ENCODE data around the gene ARHGAP4.

ARHGAP4 gene

DNA sequence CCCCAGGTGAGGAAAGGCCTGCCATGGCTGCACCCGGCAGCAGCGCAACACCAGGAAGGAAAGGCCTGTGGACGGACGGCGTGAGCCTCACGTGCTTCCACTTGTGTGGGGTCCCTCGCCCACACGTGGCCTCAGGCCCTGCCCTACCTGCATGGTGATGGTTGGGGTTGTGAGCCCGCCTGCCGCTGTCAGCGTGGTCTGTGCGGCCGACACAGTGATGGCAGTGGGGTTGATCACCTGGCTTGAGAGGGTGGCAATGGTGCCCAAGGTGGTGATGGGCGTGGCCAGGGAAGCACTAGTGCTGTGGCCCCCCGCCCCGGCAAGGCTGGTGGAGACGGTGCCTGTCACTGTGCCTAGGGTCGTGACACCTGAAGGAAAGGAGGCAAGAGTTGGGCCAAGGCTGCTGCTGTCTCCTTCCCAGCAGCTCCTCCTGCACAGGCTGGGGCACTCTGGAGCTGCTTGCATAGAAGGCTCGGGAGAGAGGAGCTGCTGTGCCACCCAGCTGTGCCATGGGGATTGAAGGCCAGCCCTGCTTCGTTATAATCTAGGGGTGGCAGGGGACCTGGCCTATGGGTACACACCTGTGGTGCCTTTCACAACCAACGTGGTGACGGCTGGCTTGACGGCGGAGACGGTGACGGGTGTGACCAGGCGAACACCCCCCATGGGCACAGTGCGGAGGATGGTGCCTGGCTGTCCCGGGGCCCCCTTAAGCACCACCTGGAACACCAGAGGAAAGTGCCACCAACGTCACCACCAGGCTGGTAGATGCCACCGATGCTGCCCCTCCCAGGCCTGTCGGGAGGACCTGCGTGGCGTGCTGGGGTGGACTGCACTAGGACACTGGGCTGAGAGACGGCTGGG lies 30.2 kb upstream of the ARHGAP4 start:
- TF ChIP-seq, protein P1, sequence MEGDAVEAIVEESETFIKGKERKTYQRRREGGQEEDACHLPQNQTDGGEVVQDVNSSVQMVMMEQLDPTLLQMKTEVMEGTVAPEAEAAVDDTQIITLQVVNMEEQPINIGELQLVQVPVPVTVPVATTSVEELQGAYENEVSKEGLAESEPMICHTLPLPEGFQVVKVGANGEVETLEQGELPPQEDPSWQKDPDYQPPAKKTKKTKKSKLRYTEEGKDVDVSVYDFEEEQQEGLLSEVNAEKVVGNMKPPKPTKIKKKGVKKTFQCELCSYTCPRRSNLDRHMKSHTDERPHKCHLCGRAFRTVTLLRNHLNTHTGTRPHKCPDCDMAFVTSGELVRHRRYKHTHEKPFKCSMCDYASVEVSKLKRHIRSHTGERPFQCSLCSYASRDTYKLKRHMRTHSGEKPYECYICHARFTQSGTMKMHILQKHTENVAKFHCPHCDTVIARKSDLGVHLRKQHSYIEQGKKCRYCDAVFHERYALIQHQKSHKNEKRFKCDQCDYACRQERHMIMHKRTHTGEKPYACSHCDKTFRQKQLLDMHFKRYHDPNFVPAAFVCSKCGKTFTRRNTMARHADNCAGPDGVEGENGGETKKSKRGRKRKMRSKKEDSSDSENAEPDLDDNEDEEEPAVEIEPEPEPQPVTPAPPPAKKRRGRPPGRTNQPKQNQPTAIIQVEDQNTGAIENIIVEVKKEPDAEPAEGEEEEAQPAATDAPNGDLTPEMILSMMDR (conservative IDR thresholded peaks at IDR 0.05; ENCODE audit: low read depth): no peak
- DNase-seq (ENCODE audit: low spot score): no peak
- H3K27ac ChIP-seq: no peak overlapping the region
- CTCF ChIA-PET: no interaction called here
- POLR2A ChIA-PET (ENCODE audit: low non-redundant PET): no interaction called here

DNA sequence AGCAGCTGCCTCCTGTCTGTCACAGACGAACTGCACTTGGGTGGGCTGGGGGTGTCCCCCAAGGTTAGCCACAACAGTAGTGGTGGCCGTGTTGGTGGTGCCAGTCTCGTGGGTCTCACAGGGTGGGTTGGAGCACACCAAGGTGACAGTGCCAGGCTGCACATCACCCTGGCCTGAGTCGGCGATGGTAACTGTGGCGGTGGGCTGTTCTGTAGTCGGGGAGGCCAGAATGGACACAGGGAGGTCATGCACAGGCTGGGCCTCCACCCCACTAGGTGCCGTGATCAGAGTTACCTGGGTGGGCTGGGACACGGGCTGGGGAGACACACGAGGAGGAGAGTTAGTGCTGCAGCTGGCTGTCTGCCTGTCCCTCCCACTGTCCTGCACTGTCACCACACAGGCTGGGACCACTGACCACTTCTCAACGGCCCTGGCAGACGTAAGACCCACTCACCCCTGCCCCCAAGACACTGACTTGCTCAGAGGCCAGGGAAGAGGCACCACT lies 29.2 kb upstream of the ARHGAP4 start:
- H3K27ac ChIP-seq: no peak overlapping the region
- no peak for DNase-seq (ENCODE audit: low spot score)
- CTCF ChIA-PET: no interaction called here
- TF ChIP-seq, protein P1 (conservative IDR thresholded peaks at IDR 0.05; ENCODE audit: low read depth): no peak
- POLR2A ChIA-PET (ENCODE audit: low non-redundant PET): no interaction called here

GRCh38 chrX:153954558-153955227 lies 28.6 kb upstream of the ARHGAP4 start:
- H3K27ac ChIP-seq: no peak overlapping the region
- POLR2A ChIA-PET (ENCODE audit: low non-redundant PET): no interaction called here
- no peak for DNase-seq (ENCODE audit: low spot score)
- CTCF ChIA-PET: no interaction called here
- TF ChIP-seq, protein P1 (conservative IDR thresholded peaks at IDR 0.05; ENCODE audit: low read depth): no peak

DNA sequence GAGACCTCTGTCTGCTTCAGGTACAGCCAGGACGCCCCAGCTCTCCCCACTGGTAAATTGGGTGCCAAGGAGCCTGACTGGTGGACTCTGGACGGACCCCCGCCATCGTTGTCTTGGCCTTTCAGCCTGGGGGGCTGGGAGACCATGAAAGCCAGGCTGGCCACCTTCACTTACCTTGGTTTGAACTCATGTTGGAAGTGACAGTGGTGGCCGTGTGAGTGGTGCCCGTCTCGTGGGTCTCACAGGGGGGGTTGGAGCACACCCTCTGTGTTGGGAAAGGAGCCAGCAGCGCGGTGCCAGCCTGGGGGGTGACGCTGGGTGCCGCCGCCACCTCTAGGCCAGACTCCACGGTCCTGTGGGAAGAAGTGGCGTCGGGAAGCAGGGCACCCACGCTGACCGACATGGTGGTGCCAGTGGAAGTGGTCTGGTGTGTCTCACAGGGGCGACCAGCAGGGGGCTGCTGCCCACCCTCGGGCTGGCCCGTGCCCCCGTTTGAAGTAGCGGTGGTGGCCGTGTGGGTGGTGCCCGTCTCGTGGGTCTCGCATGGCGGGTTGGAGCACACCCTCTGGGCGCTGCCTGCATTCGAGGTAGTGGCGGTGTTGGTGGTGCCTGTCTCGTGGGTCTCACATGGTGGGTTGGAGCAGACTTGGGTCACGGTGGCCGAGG lies 28.0 kb upstream of the ARHGAP4 start:
- ChIA-PET CTCF (interaction anchor here (0.6 kb wide), 1 partner anchor 11 kb away, joined by 3 read pairs; no protein-coding TSS in a partner anchor), POLR2A (ENCODE audit: low non-redundant PET) (no interaction called here)
- TF ChIP-seq, protein P1 (conservative IDR thresholded peaks at IDR 0.05; ENCODE audit: low read depth): no peak
- peak overlapping the region; percentile 24; the same call in 1 of the 2 replicates for H3K27ac ChIP-seq
- no peak for DNase-seq (ENCODE audit: low spot score)

DNA sequence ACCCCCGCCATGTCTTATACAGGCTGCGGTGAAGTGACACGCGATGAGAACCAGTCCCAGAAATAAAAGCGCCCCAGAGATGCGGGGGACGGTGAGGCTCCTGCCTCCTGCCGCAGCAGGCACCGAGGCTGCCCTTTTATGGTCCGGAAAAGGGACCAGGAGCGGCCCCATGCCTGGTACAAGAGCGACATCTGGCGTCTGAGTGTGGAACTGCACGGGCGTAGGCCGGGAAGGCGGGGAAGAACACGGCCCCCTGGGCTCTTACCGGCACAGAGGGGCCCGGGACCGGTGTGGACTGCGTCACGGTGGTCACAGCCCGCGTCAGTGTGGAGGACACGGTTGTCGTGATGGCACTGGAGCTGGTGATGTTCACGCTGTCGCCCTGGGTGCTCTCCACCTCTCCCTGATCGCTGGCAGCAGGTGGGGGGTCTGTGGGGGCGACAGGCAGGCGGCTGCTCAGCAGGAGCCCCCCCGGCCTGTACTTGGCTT lies 27.3 kb upstream of the ARHGAP4 start:
- CTCF ChIA-PET: interaction anchor here (0.6 kb wide), 1 partner anchor 11 kb away, joined by 3 read pairs; no protein-coding TSS in a partner anchor
- peak overlapping the region; percentile 24; the same call in 1 of the 2 replicates for H3K27ac ChIP-seq
- peak; percentile 49 for DNase-seq (ENCODE audit: low spot score)

More for the DNA sequence above, 27.3 kb upstream of the ARHGAP4 start:
- TF ChIP-seq, protein P1 (conservative IDR thresholded peaks at IDR 0.05; ENCODE audit: low read depth): peak; percentile 83
- POLR2A ChIA-PET (ENCODE audit: low non-redundant PET): no interaction called here

All from RWPE1 (cell line).